HCT116 (cell line): Measurements from ENCODE around the gene LCN1. TPM values are rescaled to one million over a fixed set of nuclear protein-coding genes. Genes with fewer than 3 reads are reported as not detected.

Experiments used
- ATAC-seq: fragments of 200-7000 bp; cut with Tn5 transposase; 2 replicates; pipeline ENCODE4 v1.9.1; 2020; ENCODE audit warnings: mild to moderate bottlenecking, moderate library complexity
- BruUV-seq: library from RNA; stranded (reverse); fragments of 400-500 nt; replicated peaks from 2 replicates; lab custom pipeline; 2021; lab: Mats Ljungman, UMichigan
- CTCF ChIA-PET: fragments of 300-600 bp; sonication (Branson Sonifier 250); formaldehyde crosslinking; loops from one replicate; lab custom pipeline; 2021; ENCODE audit warnings: antibody characterized with exemption; lab: Charles Lee
- POLR2A ChIA-PET: fragments of 300-600, 350-600 bp; sonication (Branson Sonifier 250); formaldehyde crosslinking; loops from one replicate; lab custom pipeline; 2021; ENCODE audit warnings: antibody characterized with exemption; lab: Charles Lee
- RAD21 ChIA-PET, 2 experiments: fragments of 300-600 bp; sonication (Branson Sonifier 250); formaldehyde crosslinking; loops; one replicate each; lab custom pipeline; 2023; ENCODE audit warnings: low total read pairs in 2 of 2; ENCODE audit not compliant: uncharacterized antibody in 2 of 2, unreplicated experiment in 2 of 2, low non-redundant PET in 1 of 2; lab: Charles Lee
- DNase-seq: peaks from one replicate; pipeline ENCODE4 v3.0.0-alpha.2; 2010; ENCODE audit warnings: low read depth, low spot score
- H2AFZ ChIP-seq: fragments of 200-600 bp; shearing (Covaris generic), sonication (generic); 2 replicates; pipeline ENCODE4 v1.6.1; 2017; ENCODE audit warnings: low read depth, mixed run types, mixed read lengths, antibody characterized with exemption, low read length; ENCODE audit not compliant: poor library complexity, severe bottlenecking
- H3K27ac ChIP-seq: 2 replicates; pipeline ENCODE4 v1.5.1; 2012; ENCODE audit warnings: low read depth, low read length
- H3K27me3 ChIP-seq: fragments of 200-600 bp; sonication (generic); 2 replicates; pipeline ENCODE4 v1.6.1; 2016; ENCODE audit warnings: mixed run types, low read length, mixed read lengths; ENCODE audit not compliant: insufficient read depth
- H3K36me3 ChIP-seq, 2 experiments: fragments of 200-500 bp in 1 of 2; fragments of 200-600 bp in 1 of 2; sonication (Bioruptor generic) in 1 of 2; sonication (generic) in 1 of 2; 2 replicates each; pipeline versions ENCODE4 v1.5.1 to v1.6.1; 2014 to 2016; ENCODE audit warnings: low read length in 2 of 2, inconsistent platforms in 1 of 2, mixed read lengths in 1 of 2, mixed run types in 1 of 2; ENCODE audit not compliant: insufficient read depth in 2 of 2, control insufficient read depth in 1 of 2
- H3K4me1 ChIP-seq, 2 experiments: fragments of 200-600 bp in 1 of 2; sonication (generic) in 1 of 2; 2 replicates each; pipeline versions ENCODE4 v1.5.1 to v1.6.1; 2012 to 2017; ENCODE audit warnings: low read length in 2 of 2, inconsistent platforms in 1 of 2, mild to moderate bottlenecking in 1 of 2, mixed read lengths in 1 of 2, mixed run types in 1 of 2, moderate library complexity in 1 of 2; ENCODE audit not compliant: insufficient read depth in 2 of 2, control insufficient read depth in 1 of 2
- H3K4me2 ChIP-seq: fragments of 200-600 bp; sonication (generic); 2 replicates; pipeline ENCODE4 v1.6.1; 2017; ENCODE audit warnings: mixed run types, low read length, mixed read lengths
- H3K4me3 ChIP-seq, 2 experiments: fragments of 200-600 bp in 1 of 2; sonication (generic) in 1 of 2; replicated peaks in 1 of 2; 2 replicates each; pipeline ENCODE4 v1.5.1; 2011 to 2016; ENCODE audit warnings: low read length in 2 of 2, control low read depth in 1 of 2, low read depth in 1 of 2, mild to moderate bottlenecking in 1 of 2, mixed read lengths in 1 of 2, mixed run types in 1 of 2
- H3K79me2 ChIP-seq: fragments of 200-600 bp; sonication (generic); 2 replicates; pipeline ENCODE4 v1.6.1; 2017; ENCODE audit warnings: mild to moderate bottlenecking, mixed run types, low read length, moderate library complexity, mixed read lengths; ENCODE audit not compliant: insufficient read depth
- H3K9ac ChIP-seq: fragments of 200-600 bp; sonication (generic); 2 replicates; pipeline ENCODE4 v1.6.1; 2016; ENCODE audit warnings: low read length, mixed read lengths
- H3K9me2 ChIP-seq: fragments of 200-600 bp; sonication (generic), shearing (Covaris generic); 2 replicates; pipeline ENCODE4 v1.6.1; 2017; ENCODE audit warnings: mixed run types, mild to moderate bottlenecking, moderate library complexity; ENCODE audit not compliant: insufficient read depth
- H3K9me3 ChIP-seq, 2 experiments: fragments of 200-500 bp in 1 of 2; fragments of 200-600 bp in 1 of 2; sonication (Bioruptor generic) in 1 of 2; sonication (generic) in 1 of 2; 2 replicates each; pipeline ENCODE4 v1.6.1; 2014 to 2017; ENCODE audit warnings: low read length in 2 of 2, mixed read lengths in 2 of 2, inconsistent platforms in 1 of 2, low read depth in 1 of 2, mild to moderate bottlenecking in 1 of 2, mixed run types in 1 of 2, moderate library complexity in 1 of 2; ENCODE audit not compliant: control insufficient read depth in 1 of 2, insufficient read depth in 1 of 2
- H4K20me1 ChIP-seq: fragments of 200-600 bp; sonication (generic), shearing (Covaris generic); 2 replicates; pipeline ENCODE4 v1.6.1; 2017; ENCODE audit warnings: mixed run types, mild to moderate bottlenecking, moderate library complexity; ENCODE audit not compliant: insufficient read depth
- EGR1 ChIP-seq: IDR thresholded peaks from 2 replicates; pipeline ENCODE4 v1.6.1; 2012; ENCODE audit warnings: low read depth
- EZH2 ChIP-seq: fragments of 200-600 bp; sonication (generic); IDR thresholded peaks from 2 replicates; pipeline ENCODE4 v1.6.1; 2017; ENCODE audit warnings: antibody characterized with exemption, mixed run types
- EZH2phosphoT487 ChIP-seq: fragments of 200-600 bp; IDR thresholded peaks from 2 replicates; pipeline ENCODE4 v1.6.1; 2018; ENCODE audit warnings: antibody characterized with exemption, borderline replicate concordance
- FOSL1 ChIP-seq: IDR thresholded peaks from 2 replicates; pipeline ENCODE4 v1.6.1; 2012; ENCODE audit warnings: low read depth
- JUND ChIP-seq: IDR thresholded peaks from 2 replicates; pipeline ENCODE4 v1.6.1; 2012
- RAD21 ChIP-seq: IDR thresholded peaks from 2 replicates; pipeline ENCODE4 v1.6.1; 2012; ENCODE audit warnings: low read depth, mild to moderate bottlenecking
- SP1 ChIP-seq: IDR thresholded peaks from 2 replicates; pipeline ENCODE4 v1.6.1; 2012; ENCODE audit warnings: low read depth
- SRF ChIP-seq: IDR thresholded peaks from 2 replicates; pipeline ENCODE4 v1.6.1; 2012; ENCODE audit warnings: low read depth
- TCF7L2 ChIP-seq: IDR thresholded peaks from 2 replicates; pipeline ENCODE4 v1.7.0; 2011; ENCODE audit warnings: borderline replicate concordance, inconsistent platforms; ENCODE audit not compliant: insufficient read depth, insufficient read length; ENCODE audit errors: extremely low read depth
- ZFX ChIP-seq: fragments of 450-650 bp; IDR thresholded peaks from 2 replicates; pipeline ENCODE4 v1.6.1; 2017
- ZNF274 ChIP-seq: fragments of 200-500 bp; sonication (Bioruptor generic); IDR thresholded peaks from 2 replicates; pipeline ENCODE4 v1.6.1; 2014; ENCODE audit warnings: mild to moderate bottlenecking, low read depth, low read length, inconsistent platforms
- intact Hi-C: fragments of 100-400 bp; cut with micrococcal nuclease; formaldehyde crosslinking; loops from 2 replicates; pipeline ENCODE4 v1.10.0; 2022
- total RNA-seq: library from RNA; stranded (reverse); gene quantifications from one replicate; pipeline ENCODE4 v1.2.1, GENCODE V29; 2021; ENCODE audit not compliant: unreplicated experiment

LCN1 gene
- total RNA-seq, 1 experiment from 2014 or later: not detected

GRCh38 chr9:135551456-135551855 lies 30.2 kb downstream of the LCN1 start:
- Histone ChIP-seq H3K4me2 (no peak overlapping the region), H2AFZ (no peak overlapping the region), H3K27me3 (0 out of 2 replicates have a peak, but pooled peaks cover 2% of the 10 kb centered on the region), H3K9ac (no peak overlapping the region), H3K4me3 (no peak overlapping the region), H3K4me1 (no peaks in the 10 kb centered on the region), H3K27ac (no peak overlapping the region), H3K9me3 (no peaks in the 10 kb centered on the region), H3K36me3 (no peaks in the 10 kb centered on the region), H3K9me2 (no peaks in the 10 kb centered on the region), H4K20me1 (no peaks in the 10 kb centered on the region), H3K79me2 (no peaks in the 10 kb centered on the region)
- ChIA-PET POLR2A (no interaction called here), CTCF (no interaction called here), RAD21 (no interaction called here)
- DNase-seq: no peak
- TF ChIP-seq ZFX (no peak), EZH2 (no peak), ZNF274 (no peak), SP1 (no peak)
- intact Hi-C loops: no loop called here
- no TSS peak for BruUV-seq
- no peak for ATAC-seq

GRCh38 chr9:135552021-135552697 lies 30.9 kb downstream of the LCN1 start:
- Histone ChIP-seq H3K4me1 (no peaks in the 10 kb centered on the region), H3K4me3 (no peak overlapping the region), H3K27me3 (0 out of 2 replicates have a peak, but pooled peaks cover 2% of the 10 kb centered on the region), H3K4me2 (no peak overlapping the region), H3K9me3 (no peaks in the 10 kb centered on the region), H3K9me2 (no peaks in the 10 kb centered on the region), H4K20me1 (no peaks in the 10 kb centered on the region), H2AFZ (no peak overlapping the region), H3K27ac (no peak overlapping the region), H3K36me3 (no peaks in the 10 kb centered on the region), H3K79me2 (no peaks in the 10 kb centered on the region), H3K9ac (no peak overlapping the region)
- RAD21 ChIA-PET: no interaction called here
- intact Hi-C loops: no loop called here
- ATAC-seq (no peak), DNase-seq (no peak)
- no TSS peak for BruUV-seq
- POLR2A ChIA-PET: no interaction called here
- TF ChIP-seq JUND (no peak), TCF7L2 (no peak), EGR1 (no peak), EZH2phosphoT487 (no peak), RAD21 (no peak), SRF (no peak), FOSL1 (no peak)
- CTCF ChIA-PET: no interaction called here
